GM19025 (cell line): ENCODE data around the gene PPM1H.
"Not testable (repeated sequence)": the region's sequence is repeated elsewhere in the genome, so short reads cannot be mapped to it uniquely, and the experiment has no call there.

Experiments
- ATAC-seq: cut with Tn5 transposase; IDR thresholded peaks from one replicate; pipeline ENCODE4 v1.9.1; 2021; ENCODE audit warnings: mild to moderate bottlenecking, low read depth, moderate library complexity; ENCODE audit not compliant: unreplicated experiment

PPM1H gene, protein sequence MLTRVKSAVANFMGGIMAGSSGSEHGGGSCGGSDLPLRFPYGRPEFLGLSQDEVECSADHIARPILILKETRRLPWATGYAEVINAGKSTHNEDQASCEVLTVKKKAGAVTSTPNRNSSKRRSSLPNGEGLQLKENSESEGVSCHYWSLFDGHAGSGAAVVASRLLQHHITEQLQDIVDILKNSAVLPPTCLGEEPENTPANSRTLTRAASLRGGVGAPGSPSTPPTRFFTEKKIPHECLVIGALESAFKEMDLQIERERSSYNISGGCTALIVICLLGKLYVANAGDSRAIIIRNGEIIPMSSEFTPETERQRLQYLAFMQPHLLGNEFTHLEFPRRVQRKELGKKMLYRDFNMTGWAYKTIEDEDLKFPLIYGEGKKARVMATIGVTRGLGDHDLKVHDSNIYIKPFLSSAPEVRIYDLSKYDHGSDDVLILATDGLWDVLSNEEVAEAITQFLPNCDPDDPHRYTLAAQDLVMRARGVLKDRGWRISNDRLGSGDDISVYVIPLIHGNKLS

DNA sequence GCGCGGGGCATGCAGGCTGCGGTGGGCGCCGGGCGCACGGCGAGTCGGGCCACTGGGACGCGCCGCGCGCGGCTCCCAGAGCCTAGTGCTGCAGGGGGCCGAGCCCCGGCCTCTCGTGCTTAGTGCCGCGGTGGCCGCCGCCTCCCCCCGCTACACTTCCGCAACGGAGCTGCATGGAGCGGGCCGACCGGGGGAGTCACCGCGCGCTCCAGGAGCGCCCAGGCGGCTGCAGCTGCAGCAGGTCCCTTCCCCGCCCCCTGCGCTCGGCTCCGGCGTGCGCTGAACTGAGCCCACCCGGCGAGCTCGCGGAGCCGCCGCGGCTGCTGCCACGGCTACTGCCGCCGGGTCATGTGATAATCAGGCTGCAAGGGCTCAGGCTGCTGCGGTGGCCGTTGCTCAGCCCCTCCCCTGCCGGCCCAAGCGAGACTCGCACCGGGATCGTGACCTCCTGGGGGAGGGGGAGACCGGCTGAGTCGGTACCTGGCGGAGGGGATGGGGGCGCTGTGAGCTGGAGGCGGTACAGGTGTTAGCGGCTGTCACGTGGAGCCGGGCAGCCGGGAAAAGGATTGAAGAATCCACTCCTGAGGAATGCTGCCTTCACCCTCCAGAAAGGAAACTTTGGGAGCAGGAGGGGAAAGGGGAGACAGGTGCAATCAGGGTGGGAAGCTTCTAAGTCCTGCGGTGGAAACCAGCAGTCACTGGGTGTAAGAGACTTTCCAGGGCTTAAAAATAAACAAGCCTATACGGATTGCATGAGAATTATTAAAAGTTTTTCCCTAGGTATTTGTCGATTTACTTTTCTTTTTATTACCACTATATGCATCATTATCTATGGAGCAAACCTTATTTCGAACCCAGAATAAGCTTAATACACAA is at the start of gene PPM1H:
Gene PPM1H (minus strand): TSS at position 352 of the 876 bp plus-strand sequence. CDS start 414 bp downstream, outside the sequence.
- peak; percentile 69 for ATAC-seq

DNA sequence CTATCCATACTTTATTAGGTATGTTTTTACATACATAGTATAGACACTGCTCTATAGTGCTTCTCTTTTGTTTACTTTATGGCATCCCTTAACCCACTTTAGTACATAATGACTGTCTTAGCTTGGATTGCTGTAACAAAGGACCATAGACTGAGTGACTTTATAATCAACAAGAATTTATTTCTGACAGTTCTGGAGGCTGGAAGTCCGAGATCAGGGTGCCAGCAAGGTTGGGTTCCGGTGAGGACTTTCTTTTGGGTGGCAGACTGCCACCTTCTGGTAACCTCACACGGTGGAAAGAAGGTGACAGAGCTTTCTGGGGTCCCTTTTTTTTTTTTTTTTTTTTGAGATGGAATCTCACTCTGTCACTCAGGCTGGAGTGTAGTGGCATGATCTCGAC is 48.6 kb upstream of the PPM1H start:
- no peak for ATAC-seq

DNA sequence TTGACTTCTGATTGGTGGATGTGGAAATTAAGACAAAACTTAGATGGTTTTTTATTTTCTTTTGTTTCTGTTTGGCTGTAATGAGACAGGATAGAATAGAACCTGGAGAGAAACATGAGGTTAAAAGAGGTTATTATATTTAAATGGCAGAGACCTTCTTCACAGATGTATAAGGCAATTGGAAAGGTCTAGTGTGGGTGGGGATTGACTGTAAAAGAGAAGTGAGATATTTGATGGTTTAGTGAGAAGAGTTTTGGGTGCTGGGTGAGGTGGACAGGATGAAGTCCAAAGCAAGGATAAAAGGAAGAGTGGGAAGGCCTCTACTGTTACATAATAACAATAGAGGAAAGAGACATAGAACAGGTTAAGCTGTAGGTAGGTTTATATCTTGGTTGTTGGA is 43.8 kb upstream of the PPM1H start:
- no peak for ATAC-seq

DNA sequence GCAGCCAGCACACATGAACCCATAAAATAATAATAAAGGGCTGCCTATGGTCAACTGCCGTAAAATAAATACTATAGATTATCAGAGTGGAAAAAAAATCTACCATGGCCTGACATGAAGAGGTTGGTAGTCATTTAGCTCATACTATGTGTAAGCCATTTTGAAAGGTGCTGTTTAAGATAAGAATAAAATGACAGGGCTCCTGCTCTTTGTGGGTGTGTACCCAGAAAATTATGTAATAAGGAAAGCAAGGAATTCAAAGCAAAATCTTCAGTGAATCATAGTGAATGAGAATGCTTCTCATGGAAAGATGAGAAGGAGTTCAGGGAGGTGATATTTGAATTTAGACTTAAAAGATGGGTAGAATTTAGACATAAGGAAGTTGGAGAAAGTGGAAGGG is 42.9 kb upstream of the PPM1H start:
- ATAC-seq: no peak

DNA sequence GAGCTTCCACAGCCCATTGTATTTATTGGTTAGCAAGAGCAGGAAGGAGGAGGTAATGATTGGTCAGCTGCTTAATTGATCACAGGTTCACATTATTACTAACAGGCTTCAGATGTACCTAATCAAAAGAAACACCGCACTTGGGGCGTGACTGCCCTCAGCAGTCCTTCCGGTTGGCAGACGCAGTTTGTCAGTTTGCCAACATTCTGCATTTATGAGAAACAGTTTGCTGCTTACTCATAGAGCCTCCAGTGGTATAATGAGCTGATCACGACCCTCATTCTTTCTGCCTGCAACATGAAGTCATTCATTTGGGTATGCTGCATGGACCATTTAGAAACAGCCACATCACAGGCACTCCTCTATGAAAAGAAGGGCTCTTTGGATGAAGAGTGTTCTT is 42.5 kb upstream of the PPM1H start:
- ATAC-seq: no peak

DNA sequence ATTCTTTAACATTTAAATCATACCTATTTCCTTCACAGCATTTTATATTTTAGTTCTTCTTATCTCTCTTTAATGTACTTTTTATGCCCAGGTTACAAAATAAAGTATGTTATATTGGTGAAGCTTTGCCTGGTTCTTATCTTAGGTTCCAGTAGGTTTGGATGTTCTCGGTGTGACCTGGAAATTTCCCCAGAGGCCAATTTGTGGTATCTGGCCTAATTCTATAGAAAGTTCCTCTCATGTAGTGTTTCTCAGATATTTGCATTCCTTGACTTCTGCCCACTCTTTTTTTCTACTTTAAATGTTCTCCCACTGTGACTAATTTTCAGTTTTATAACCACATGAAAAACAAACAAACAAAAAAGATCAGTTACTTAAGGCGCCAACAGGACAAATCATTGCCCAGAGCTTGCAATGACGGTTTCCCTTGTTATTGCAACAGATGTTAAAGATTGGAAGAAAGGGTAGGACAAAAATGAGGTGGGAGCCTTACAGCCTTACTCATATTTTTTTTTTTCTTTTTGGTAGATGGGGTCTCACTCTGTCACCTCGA is 41.2 kb upstream of the PPM1H start:
- ATAC-seq: no peak

DNA sequence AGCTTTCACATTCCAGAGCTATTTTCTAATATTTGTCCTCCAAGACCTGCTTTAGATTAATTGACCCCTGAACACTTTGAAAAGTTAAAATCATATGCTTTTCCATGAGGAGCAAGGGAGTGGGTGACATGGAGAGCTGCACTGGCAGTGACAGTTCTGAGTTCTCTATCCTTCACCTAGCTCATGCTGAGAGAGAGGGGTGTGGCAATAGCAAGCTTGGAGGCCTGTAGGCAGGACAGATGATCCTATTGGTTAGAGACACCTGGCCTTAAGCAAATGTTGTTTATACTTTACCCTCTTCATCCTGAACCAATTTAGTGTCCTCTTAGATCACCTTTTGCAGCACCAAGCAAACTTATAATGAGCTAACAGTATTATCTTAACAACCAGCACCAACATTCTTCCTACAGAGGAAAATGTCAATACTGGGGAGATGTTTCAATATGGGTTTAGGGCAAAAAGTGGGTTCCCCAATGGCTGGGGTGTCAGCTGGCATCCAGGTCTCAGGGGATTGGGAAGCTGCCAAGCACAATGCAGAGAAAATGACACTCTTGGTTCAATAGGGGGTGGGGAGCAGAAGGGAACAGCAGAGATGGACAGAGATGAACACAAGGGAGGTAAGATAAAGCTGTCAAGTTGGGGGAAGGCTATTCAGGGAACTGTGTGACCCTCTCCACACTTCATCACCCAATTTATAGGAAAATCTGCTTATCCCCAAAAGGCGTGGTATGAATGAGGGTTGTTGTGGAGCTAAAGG is 37.0 kb upstream of the PPM1H start:
- no peak for ATAC-seq

DNA sequence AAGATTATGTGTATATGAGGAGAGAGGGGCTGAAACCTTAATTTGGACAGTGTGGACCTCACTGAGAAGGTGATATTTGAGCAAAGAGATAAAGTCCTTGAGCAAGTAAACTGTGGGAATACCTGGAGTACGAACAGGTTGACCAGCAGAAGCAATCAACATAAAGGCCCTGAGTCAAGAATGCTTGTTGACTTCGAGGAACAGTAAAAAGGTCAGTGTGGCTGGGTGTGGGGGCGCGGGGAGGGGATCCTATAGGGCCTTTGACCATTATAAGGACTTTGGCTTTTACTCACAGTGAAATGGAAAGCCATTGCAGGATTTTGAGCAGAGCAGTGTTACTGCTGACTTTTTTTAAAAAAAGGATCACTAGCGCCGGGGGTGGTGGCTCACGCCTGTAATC is 34.7 kb upstream of the PPM1H start:
- no peak for ATAC-seq

DNA sequence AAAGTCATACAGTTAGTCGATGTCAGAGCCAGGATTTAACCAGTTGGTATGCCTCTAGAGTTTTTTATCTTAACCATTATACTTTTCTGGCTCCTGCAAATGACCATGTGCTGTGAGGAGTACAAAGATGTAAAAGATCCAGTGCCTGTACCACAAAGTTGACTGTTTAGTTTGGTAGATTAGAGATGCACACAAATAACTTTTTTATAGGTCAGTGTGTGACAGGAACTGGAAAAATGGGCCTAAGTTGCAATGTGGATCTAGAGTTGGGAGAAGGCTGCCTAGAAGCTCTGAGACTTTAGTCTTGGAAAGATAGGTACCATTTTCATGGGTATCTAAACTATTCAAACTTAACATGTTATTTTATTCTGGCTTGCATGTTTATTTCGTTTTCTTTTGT is 32.8 kb upstream of the PPM1H start:
- no peak for ATAC-seq

DNA sequence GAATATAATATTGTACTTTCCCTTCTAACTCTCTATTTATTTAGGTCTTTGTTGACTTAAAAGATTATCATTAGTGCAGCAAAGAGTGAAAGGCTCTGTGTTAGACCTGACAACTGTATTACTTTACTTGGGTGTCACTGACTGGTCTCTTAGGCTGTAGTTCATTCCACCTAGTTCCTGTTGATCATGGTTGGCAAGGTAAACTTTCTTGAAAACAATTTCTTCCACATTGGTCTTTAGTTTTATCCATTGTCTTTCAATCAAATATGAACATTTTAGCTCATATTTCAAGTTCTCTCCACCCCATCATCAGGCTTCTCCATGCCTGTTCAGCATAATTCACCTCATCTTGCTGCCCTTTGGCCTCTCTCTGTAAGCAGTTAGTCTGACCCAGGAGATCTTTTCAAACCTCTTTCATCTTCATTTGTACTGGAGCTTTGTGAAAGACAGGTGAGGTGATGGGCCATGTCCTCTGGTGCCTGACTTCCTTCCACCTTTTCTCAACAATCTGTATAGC is 32.1 kb upstream of the PPM1H start:
- no peak for ATAC-seq

DNA sequence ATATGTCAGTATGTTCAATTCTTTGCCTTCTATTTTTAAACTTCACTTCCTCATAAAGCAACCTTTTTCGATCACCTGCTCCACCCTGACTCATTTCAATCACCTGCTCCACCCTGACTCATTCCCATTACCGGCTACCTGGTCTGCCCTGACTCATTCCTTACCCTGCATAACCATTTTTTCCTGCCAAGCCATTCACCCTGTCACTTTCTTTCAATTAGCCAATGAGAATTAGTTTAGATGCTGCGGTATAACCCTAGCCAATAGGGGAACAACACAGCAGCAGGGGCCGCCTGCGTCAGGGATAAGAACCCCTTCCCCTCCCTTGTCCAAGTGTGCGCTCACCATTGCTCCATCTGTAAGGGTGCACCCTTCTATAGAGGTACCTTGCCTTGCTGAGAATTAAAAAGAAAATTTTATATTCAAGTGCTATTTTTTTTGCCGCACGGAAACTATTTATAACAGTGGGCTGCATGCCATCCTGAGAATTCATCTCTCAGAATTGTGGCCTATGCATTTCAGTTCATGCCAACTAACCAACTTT is 31.6 kb upstream of the PPM1H start:
- ATAC-seq: not testable (repeated sequence)

DNA sequence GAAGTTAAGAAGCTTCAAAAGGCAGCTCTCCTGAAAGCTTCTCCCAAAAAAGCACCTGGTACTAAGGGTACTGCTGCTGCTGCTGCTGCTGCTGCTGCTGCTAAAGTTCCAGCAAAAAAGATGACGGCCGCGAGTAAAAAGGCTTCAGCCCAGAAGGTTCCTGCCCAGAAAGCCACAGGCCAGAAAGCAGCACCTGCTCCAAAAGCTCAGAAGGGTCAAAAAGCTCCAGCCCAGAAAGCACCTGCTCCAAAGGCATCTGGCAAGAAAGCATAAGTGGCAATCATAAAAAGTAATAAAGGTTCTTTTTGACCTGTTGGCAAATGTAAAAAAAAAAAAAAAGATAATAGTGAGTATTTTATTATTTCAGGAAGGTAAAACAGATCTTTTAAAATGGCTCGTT is 30.8 kb upstream of the PPM1H start:
- not testable (repeated sequence) for ATAC-seq

DNA sequence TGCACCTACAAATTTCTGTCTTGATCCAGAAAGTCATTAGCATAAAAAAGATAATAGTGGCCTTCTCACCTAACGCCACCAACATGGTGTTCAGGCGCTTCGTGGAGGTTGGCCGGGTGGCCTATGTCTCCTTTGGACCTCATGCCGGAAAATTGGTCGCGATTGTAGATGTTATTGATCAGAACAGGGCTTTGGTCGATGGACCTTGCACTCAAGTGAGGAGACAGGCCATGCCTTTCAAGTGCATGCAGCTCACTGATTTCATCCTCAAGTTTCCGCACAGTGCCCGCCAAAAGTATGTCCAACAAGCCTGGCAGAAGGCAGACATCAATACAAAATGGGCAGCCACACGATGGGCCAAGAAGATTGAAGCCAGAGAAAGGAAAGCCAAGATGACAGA is 30.3 kb upstream of the PPM1H start:
- not testable (repeated sequence) for ATAC-seq

DNA sequence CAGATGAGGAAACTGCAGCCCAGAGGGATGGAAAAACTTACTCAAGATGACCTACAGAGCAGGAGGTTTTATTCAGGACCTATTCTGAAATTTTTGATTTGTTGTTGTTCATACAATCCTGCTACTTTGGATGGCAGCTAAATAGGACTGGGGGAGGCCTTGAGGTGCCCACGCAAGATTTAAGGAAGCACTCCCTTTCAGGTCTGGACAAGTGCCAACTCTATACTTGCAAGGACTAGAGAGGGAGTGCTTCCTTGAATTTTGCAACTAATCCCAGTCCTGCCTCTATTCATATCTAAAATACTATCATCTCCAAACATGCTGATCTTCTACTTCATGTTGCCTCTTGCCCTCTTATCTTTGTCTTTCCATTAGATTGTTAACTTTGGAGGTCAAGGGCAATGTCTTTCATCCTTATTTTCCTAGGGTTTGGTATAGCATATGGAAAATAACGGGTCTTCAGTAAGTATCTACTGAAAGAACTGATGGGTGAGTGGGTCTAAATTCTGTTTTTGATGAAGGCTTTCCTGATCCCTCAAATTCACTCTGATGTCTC is 28.6 kb upstream of the PPM1H start:
- no peak for ATAC-seq

DNA sequence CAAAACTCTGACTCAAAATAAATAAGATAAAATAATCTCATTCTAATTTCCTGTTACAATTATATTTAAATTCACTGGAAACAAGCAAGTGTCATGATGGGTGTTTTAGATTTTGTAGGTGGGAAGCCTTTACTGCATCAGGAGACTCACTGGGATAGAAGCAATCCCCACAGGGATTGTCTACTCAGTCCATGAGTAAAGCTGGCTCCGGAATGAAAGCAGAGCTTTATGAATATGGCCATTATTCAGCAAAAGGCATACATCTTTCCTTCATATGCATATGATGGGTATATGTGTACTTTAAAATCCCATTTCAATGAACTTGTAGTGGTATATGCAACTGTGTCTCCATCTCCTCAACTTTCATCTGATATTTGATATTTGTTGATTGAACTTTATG is 25.4 kb upstream of the PPM1H start:
- no peak for ATAC-seq

DNA sequence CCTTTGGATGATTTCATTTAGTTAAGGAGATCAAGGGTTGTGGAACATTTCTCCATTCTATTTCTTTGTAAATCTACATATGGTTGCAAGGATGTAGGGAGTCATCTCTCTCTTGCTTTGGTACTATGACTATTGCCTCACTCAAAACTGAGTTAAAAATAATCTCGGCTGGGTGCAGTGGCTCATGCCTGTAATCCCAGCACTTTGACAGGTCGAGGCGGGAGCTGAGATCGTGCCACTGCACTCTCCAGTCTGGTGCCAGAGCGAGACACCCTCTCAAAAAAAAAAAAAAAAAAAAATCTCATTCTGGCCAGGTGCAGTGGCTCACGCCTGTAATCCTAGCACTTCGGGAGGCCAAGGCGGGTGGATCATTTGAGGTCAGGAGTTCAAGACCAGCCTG is 24.8 kb upstream of the PPM1H start:
- ATAC-seq: no peak

DNA sequence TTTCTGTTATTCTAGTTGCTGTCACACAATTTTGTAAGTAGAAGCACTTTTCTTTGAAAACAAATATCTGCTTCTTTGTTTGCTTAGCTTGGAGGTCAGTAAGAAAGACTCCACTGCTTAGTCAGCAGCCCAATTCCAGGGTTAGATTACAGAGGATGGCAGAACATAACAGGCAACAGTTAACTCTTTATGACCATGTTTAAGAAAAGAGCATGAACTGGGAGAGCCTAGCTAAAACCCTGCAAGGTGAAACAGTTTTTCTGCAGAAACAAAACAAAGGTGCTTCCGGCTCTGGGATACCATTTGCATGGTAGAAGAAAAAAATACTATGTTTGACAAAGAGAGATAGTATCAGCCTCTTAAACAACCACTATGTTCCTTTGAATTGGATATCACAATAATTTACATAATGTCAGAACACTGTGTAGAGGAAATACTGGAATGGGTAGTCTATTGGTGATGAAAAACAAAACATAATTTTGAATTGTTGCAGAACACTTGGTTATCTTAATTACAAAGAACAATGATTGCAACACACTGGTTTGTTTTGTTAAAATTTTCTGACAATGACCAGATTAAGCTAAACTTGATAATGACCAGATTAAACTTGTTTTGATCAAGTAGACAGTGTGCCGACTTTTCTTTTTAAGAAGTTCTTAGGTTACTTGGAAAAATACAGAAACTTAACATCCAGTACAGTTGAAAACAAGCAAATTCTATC is 22.4 kb upstream of the PPM1H start:
- no peak for ATAC-seq

DNA sequence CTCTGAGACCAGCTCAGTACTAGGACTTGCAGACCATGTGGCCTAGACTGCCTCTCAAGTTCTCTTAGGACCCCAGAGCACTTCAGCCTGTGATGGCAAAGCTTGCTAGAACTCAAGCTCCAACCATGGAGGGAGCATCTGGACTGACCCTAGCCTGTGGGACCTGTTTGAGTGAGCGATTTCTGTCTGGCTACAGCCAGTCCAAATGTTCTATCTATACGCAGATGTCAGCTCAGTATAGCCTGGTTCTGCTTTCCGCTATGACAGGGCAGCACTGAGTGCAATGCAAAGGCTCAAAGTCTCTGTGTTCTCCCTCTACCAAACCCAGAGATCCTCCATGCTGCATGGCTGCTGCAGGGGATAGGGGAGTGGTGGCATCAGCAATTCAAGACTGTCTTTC is 20.7 kb upstream of the PPM1H start:
- no peak for ATAC-seq

DNA sequence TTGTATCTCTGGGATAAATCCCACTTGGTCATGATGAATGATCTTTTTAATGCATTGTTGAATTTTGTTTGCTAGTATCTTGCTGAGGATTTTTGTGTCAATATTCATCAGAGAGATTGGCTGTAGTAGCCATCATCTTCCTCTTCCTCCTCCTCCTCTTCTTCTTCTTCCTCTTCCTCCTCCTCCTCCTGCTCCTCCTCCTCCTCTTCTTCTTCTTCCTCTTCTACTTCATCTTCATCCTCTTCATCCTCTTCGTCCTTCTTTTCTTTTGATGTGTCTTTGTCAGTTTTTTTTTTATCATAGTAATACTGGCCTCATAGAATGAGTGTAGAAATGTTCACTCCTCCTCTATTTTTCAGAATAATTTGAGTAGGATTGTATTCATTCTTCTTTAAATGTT is 15.4 kb upstream of the PPM1H start:
- ATAC-seq: no peak
